SK-N-MC (cell line): ENCODE measurements around the gene TMEM167B.

Source experiments
- EZH2 ChIP-seq: fragments of 200-600 bp; sonication (generic); IDR thresholded peaks from one replicate; pipeline ENCODE4 v1.6.1; 2017; ENCODE audit warnings: antibody characterized with exemption
- POLR2AphosphoS5 ChIP-seq: IDR thresholded peaks from 2 replicates; pipeline ENCODE4 v1.6.1; 2012; ENCODE audit warnings: mild to moderate bottlenecking, low read depth, low read length, borderline replicate concordance

DNA sequence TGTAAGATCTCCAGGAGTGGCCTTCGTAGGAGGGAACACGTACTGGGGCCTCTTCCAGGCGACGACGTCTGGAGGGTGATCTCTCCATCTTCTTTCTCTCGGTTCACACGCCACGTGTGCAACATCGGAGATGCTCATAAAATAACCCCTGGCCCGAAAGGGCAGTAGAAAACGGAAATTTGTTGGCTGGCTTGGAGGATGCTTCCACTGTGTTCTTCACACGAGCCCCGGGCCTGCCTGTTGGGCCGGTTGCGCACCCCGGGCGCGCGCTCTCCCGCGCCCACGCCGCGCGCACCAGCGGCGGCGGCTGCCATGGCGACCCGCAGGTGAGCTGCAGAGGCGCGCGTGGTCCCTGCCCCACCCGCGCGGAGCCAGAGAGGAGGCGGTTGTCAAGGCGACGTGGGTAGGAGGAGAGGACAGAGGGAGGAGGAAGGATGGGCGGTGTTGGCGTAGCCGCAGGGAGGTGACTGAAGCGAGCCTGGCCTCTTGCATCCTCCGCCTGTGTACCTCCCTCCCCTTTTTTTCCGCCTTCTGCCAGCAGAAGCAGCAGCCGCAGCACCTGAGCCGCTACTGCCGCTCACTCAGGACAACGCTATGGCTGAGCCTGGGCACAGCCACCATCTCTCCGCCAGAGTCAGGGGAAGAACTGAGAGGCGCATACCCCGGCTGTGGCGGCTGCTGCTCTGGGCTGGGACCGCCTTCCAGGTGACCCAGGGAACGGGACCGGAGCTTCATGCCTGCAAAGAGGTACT, 23.2 kb downstream of the TMEM167B start, which contains the start of gene ELAPOR1:
- TF ChIP-seq EZH2 (no peak), POLR2AphosphoS5 (no peak)
